Endothelial cell of umbilical vein (primary cell): ENCODE data around the gene FAU. TPM values are rescaled to one million over a fixed set of nuclear protein-coding genes. Genes with fewer than 3 reads are reported as not detected.

Experiments
- BruUV-seq: library from RNA; stranded (reverse); fragments of 400-500 nt; replicated peaks from 2 replicates; lab custom pipeline; 2021; lab: Mats Ljungman, UMichigan
- CTCF ChIA-PET: fragments of 300-600, 350-600 bp; sonication (Branson Sonifier 250); formaldehyde crosslinking; loops from one replicate; lab custom pipeline; 2021; ENCODE audit warnings: antibody characterized with exemption, inconsistent platforms; lab: Charles Lee
- POLR2A ChIA-PET: fragments of 300-600, 350-600 bp; sonication (Branson Sonifier 250); formaldehyde crosslinking; loops from one replicate; lab custom pipeline; 2021; ENCODE audit warnings: antibody characterized with exemption, inconsistent platforms; lab: Charles Lee
- DNase-seq: peaks from one replicate; pipeline ENCODE4 v3.0.0-alpha.2; 2011; ENCODE audit warnings: low read depth, low spot score
- FAIRE-seq: peaks from 2 replicates; lab custom pipeline; 2011; peaks lifted over from hg19 to GRCh38; lab: Jason Lieb, UNC
- H2AFZ ChIP-seq: 2 replicates; pipeline ENCODE4 v1.6.0; 2012; ENCODE audit warnings: low read depth, low read length, control low read depth, inconsistent platforms
- H3K27ac ChIP-seq: 2 replicates; pipeline ENCODE4 v1.5.1; 2011; ENCODE audit warnings: low read depth, mild to moderate bottlenecking, control low read depth, low read length, moderate library complexity; ENCODE audit not compliant: insufficient read depth
- H3K27me3 ChIP-seq, 2 experiments: 2 replicates each; pipeline versions ENCODE4 v1.6.0 to v1.6.1; 2011; ENCODE audit warnings: low read length in 2 of 2, mixed read lengths in 1 of 2; ENCODE audit not compliant: control insufficient read depth in 2 of 2, insufficient read depth in 2 of 2
- H3K36me3 ChIP-seq, 2 experiments: 2 replicates in 1 of 2; 3 replicates in 1 of 2; pipeline ENCODE4 v1.5.1; 2011; ENCODE audit warnings: low read length in 2 of 2, mild to moderate bottlenecking in 1 of 2, moderate library complexity in 1 of 2; ENCODE audit not compliant: control insufficient read depth in 2 of 2, insufficient read depth in 2 of 2; ENCODE audit errors: extremely low read depth in 1 of 2
- H3K4me1 ChIP-seq: 3 replicates; pipeline ENCODE4 v1.5.1; 2011; ENCODE audit warnings: mild to moderate bottlenecking, low read length; ENCODE audit not compliant: control insufficient read depth, insufficient read depth; ENCODE audit errors: extremely low read depth
- H3K4me2 ChIP-seq: 2 replicates; pipeline ENCODE4 v1.6.1; 2011; ENCODE audit warnings: low read length, control low read depth, mixed read lengths; ENCODE audit not compliant: insufficient read depth
- H3K4me3 ChIP-seq, 3 experiments: fragments of 200-600 bp in 1 of 3; sonication (generic), shearing (Covaris generic) in 1 of 3; replicated peaks in 1 of 3; 2 replicates each; pipeline ENCODE4 v1.5.1; 2011 to 2016; ENCODE audit warnings: control low read depth in 3 of 3, low read length in 3 of 3, mild to moderate bottlenecking in 2 of 3, inconsistent platforms in 1 of 3, low read depth in 1 of 3, moderate library complexity in 1 of 3; ENCODE audit not compliant: insufficient read depth in 1 of 3
- H3K79me2 ChIP-seq: 2 replicates; pipeline ENCODE4 v1.6.0; 2012; ENCODE audit warnings: low read length, inconsistent platforms; ENCODE audit not compliant: control insufficient read depth, insufficient read depth
- H3K9ac ChIP-seq: replicated peaks from 2 replicates; pipeline ENCODE3; 2011; ENCODE audit warnings: low read length, control low read depth; ENCODE audit not compliant: insufficient read depth; ENCODE audit errors: extremely low read depth
- H3K9me1 ChIP-seq: replicated peaks from 3 replicates; pipeline ENCODE4 v1.6.0; 2011; ENCODE audit warnings: mild to moderate bottlenecking, low read length; ENCODE audit not compliant: control insufficient read depth, insufficient read depth; ENCODE audit errors: extremely low read depth
- H3K9me3 ChIP-seq: replicated peaks from 2 replicates; pipeline ENCODE4 v1.5.1; 2012; ENCODE audit warnings: low read length, inconsistent platforms; ENCODE audit not compliant: control insufficient read depth, insufficient read depth
- H4K20me1 ChIP-seq: replicated peaks from 2 replicates; pipeline ENCODE3; 2011; ENCODE audit warnings: mild to moderate bottlenecking, low read length; ENCODE audit not compliant: control insufficient read depth, insufficient read depth; ENCODE audit errors: extremely low read depth
- EZH2 ChIP-seq: IDR thresholded peaks from 2 replicates; pipeline ENCODE4 v1.6.1; 2012; ENCODE audit warnings: borderline replicate concordance, low read depth, mild to moderate bottlenecking, moderate library complexity, low read length, inconsistent platforms; ENCODE audit not compliant: severe bottlenecking
- GATA2 ChIP-seq: IDR thresholded peaks from 2 replicates; pipeline ENCODE4 v1.7.0; 2011; ENCODE audit warnings: low read depth, mild to moderate bottlenecking, moderate library complexity, mixed read lengths, low read length; ENCODE audit not compliant: insufficient read length, insufficient read depth
- JUN ChIP-seq: IDR thresholded peaks from 2 replicates; pipeline ENCODE4 v1.6.1; 2011; ENCODE audit warnings: borderline replicate concordance, low read depth; ENCODE audit not compliant: insufficient read length, insufficient read depth
- MYC ChIP-seq: IDR thresholded peaks from one replicate; pipeline ENCODE4 v1.6.1; 2011; ENCODE audit warnings: mild to moderate bottlenecking, low read depth, low read length
- POLR2A ChIP-seq: IDR thresholded peaks from 2 replicates; pipeline ENCODE4 v1.6.1; 2012; ENCODE audit warnings: low read depth, mild to moderate bottlenecking, control low read depth, low read length
- POLR2AphosphoS5 ChIP-seq: IDR thresholded peaks from 2 replicates; pipeline ENCODE4 v1.6.1; 2012; ENCODE audit warnings: low read depth, mild to moderate bottlenecking, control low read depth, low read length, moderate library complexity; ENCODE audit not compliant: insufficient read depth
- dilution Hi-C: fragments of 300-500 bp; cut with MboI; formaldehyde crosslinking; loops from one replicate; pipeline ENCODE4 v1.15.0; 2019; ENCODE audit warnings: low sequenced_read_pairs; ENCODE audit not compliant: extremely low pct_ligation_motif_present
- intact Hi-C: fragments of 100-400 bp; cut with micrococcal nuclease; formaldehyde crosslinking; loops from one replicate; pipeline ENCODE4 v1.10.0; 2022
- polyA plus RNA-seq, 4 experiments: library from polyadenylated mRNA; depleted of rRNA in 3 of 4; stranded (reverse) in 3 of 4; unstranded in 1 of 4; fragments of >200 nt; gene quantifications; 2 replicates each; pipeline versions ENCODE4 v1.2.1 to v1.2.3, GENCODE V29; 2011 to 2012; ENCODE audit warnings: missing spikeins in 1 of 4
- total RNA-seq: library from RNA; stranded (reverse); gene quantifications from 2 replicates; pipeline ENCODE4 v1.2.3, GENCODE V29; 2021
- TF ChIP-seq, protein P1 (sequence below): IDR thresholded peaks from 2 replicates; pipeline ENCODE4 v1.6.1; 2011; ENCODE audit not compliant: insufficient read depth, insufficient read length
- TF ChIP-seq, protein P2 (sequence below), 2 donors: IDR thresholded peaks; 1 replicate in 1 of 2; 2 replicates in 1 of 2; pipeline ENCODE4 v1.5.1; 2011; ENCODE audit warnings: low read length in 2 of 2, mild to moderate bottlenecking in 2 of 2, moderate library complexity in 2 of 2, control low read depth in 1 of 2, inconsistent platforms in 1 of 2, low read depth in 1 of 2; ENCODE audit not compliant: insufficient read depth in 1 of 2; ENCODE audit errors: extremely low read depth in 1 of 2

The FAU gene
- total and polyA plus RNA-seq, 2 donors (not counting 3 experiments of a cell fraction or from before 2014, with no cell fraction given), result 741 to 746 TPM

DNA sequence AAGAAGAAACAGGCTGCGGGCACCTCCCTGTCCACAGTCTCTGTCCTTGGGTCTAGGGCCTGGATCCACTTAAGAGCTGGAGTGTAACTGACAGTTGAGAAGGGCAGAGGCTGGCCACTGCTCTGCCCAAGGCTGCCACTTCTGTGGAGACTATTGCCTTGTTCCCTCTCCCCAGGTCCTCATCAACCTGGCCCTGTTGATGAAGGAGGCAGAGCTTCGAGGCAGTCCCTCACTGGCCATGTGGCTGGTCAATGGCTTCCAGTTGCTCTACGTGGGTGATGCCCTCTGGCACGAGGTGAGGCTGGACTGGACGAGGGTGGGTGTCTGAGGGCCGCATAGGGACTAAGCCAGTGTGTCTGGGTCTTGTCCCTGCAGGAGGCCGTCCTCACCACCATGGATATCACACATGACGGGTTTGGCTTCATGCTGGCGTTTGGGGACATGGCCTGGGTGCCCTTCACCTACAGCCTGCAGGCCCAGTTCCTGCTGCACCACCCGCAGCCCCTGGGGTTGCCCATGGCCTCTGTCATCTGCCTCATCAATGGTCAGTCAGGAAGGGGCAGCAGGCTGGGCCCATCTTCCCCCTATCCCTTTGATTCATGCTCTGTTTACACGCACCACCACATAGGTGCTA lies 7.3 kb downstream of the FAU start:
- no peak for FAIRE-seq
- ChIA-PET CTCF (no interaction called here), POLR2A (interaction anchor here (0.6 kb wide), 1 partner anchor 14 kb away, joined by 3 read pairs; no protein-coding TSS in a partner anchor)
- Histone ChIP-seq H3K9me3 (no peaks in the 10 kb centered on the region), H3K27ac (no peak overlapping the region), H2AFZ (no peak overlapping the region), H3K9me1 (no peaks in the 10 kb centered on the region), H3K9ac (no peak overlapping the region), H3K4me3 (no peak overlapping the region), H3K36me3 (peaks cover 0 to 6% of the 10 kb centered on the region in 2 experiments), H3K4me2 (no peak overlapping the region), H3K4me1 (peaks cover 17% of the 10 kb centered on the region), H3K27me3 (no peaks in the 10 kb centered on the region), H4K20me1 (no peaks in the 10 kb centered on the region), H3K79me2 (peaks cover 6% of the 10 kb centered on the region)
- dilution Hi-C loops (no loop called here), intact Hi-C loops (loop anchor here (5.0 kb wide), 1 partner anchor 197 kb away; the partner anchor contains the start of gene ATG2A)
- no TSS peak for BruUV-seq
- no peak for DNase-seq
- no peak for TF ChIP-seq EZH2
- TF ChIP-seq POLR2AphosphoS5, result peak; percentile 13

DNA sequence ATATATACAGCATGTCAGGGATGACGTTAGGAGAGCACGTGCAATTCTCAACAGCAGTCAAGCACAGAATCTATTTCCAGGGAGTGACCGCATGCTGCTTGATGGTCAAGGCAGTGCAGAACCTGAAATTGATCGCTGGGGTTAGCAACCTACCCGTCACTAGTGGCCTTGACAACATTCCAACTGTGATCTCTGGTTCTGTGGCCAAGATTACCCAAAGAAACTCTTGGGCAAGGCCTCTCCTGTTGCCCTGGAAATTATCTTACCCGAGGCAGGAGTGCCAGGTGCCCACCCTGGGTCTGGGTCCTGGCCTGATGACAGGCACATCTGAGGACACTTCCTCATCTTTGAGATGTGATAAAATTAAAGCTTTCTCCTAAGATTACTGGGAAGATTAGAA lies 8.1 kb downstream of the FAU start:
- TF ChIP-seq POLR2AphosphoS5 (no peak), EZH2 (no peak), GATA2 (no peak), MYC (no peak), JUN (no peak), POLR2A (no peak)
- TF ChIP-seq, protein P1, sequence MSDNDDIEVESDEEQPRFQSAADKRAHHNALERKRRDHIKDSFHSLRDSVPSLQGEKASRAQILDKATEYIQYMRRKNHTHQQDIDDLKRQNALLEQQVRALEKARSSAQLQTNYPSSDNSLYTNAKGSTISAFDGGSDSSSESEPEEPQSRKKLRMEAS, result no peak
- TF ChIP-seq, protein P2, sequence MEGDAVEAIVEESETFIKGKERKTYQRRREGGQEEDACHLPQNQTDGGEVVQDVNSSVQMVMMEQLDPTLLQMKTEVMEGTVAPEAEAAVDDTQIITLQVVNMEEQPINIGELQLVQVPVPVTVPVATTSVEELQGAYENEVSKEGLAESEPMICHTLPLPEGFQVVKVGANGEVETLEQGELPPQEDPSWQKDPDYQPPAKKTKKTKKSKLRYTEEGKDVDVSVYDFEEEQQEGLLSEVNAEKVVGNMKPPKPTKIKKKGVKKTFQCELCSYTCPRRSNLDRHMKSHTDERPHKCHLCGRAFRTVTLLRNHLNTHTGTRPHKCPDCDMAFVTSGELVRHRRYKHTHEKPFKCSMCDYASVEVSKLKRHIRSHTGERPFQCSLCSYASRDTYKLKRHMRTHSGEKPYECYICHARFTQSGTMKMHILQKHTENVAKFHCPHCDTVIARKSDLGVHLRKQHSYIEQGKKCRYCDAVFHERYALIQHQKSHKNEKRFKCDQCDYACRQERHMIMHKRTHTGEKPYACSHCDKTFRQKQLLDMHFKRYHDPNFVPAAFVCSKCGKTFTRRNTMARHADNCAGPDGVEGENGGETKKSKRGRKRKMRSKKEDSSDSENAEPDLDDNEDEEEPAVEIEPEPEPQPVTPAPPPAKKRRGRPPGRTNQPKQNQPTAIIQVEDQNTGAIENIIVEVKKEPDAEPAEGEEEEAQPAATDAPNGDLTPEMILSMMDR (IDR thresholded peaks at IDR 0.05; ENCODE audit: extremely low read depth in 1 of 2, insufficient read depth in 1 of 2, low read depth in 1 of 2, low read length in 2 of 2), result no peak
- intact Hi-C loops, result loop anchor here (5.0 kb wide), 1 partner anchor 197 kb away; the partner anchor contains the start of gene ATG2A
- Histone ChIP-seq H3K27me3 (no peaks in the 10 kb centered on the region), H4K20me1 (no peaks in the 10 kb centered on the region), H2AFZ (no peak overlapping the region), H3K9me3 (no peaks in the 10 kb centered on the region), H3K27ac (no peak overlapping the region), H3K4me2 (no peak overlapping the region), H3K79me2 (peaks cover 6% of the 10 kb centered on the region), H3K9ac (no peak overlapping the region), H3K9me1 (no peaks in the 10 kb centered on the region), H3K4me1 (peaks cover 17% of the 10 kb centered on the region), H3K4me3 (no peak overlapping the region), H3K36me3 (peaks cover 0 to 10% of the 10 kb centered on the region in 2 experiments)
- DNase-seq, result no peak
- FAIRE-seq, result no peak
- dilution Hi-C loops, result no loop called here
- ChIA-PET POLR2A (no interaction called here), CTCF (interaction anchor here (1.2 kb wide), 1 partner anchor 18 kb away, joined by 4 read pairs; no protein-coding TSS in a partner anchor)
- no TSS peak for BruUV-seq
